Body of pancreas (tissue), 4 donors: ENCODE results near the gene PTEN. TPM values are rescaled to one million over a fixed set of nuclear protein-coding genes. Genes with fewer than 3 reads are reported as not detected.

ENCODE experiments used
- ATAC-seq: fragments of 150-250 bp; one replicate; pipeline ENCODE4 v1.9.1; 2016
- DNase-seq, 4 donors: peaks; one replicate each; pipeline ENCODE4 v3.0.0-alpha.2; 2019
- H3K27ac ChIP-seq, 4 donors: fragments of 200-600 bp; sonication (generic); 1 replicate in 3 of 4; 2 replicates in 1 of 4; pipeline versions ENCODE4 v1.5.1 to v1.6.1; 2016 to 2019; ENCODE audit warnings: mild to moderate bottlenecking in 1 of 4, mixed read lengths in 1 of 4, moderate library complexity in 1 of 4
- H3K27me3 ChIP-seq, 2 donors: fragments of 200-600 bp; sonication (generic); one replicate each; pipeline ENCODE4 v1.6.0; 2016; ENCODE audit warnings: mild to moderate bottlenecking in 1 of 2
- H3K36me3 ChIP-seq, 2 donors: fragments of 200-600 bp; sonication (generic); replicated peaks in 1 of 2; 2 replicates each; pipeline ENCODE4 v1.5.1; 2016; ENCODE audit warnings: low read depth in 2 of 2; ENCODE audit not compliant: insufficient read depth in 1 of 2
- H3K4me1 ChIP-seq: fragments of 200-600 bp; sonication (generic); one replicate; pipeline ENCODE4 v1.6.0; 2016
- H3K4me3 ChIP-seq, 2 donors: fragments of 200-600 bp; sonication (generic); 1 replicate in 1 of 2; 2 replicates in 1 of 2; pipeline ENCODE4 v1.5.1; 2016 to 2019
- H3K9me3 ChIP-seq, 3 donors: fragments of 200-600 bp; sonication (generic); 1 replicate in 2 of 3; 2 replicates in 1 of 3; pipeline ENCODE4 v1.5.1; 2016
- CTCF ChIP-seq, 7 experiments: fragments of 450-650 bp in 4 of 7; fragments of 200-600 bp in 3 of 7; sonication (generic) in 3 of 7; IDR thresholded peaks; one replicate each; pipeline ENCODE4 v1.5.1; 2016 to 2019; ENCODE audit warnings: antibody characterized with exemption in 7 of 7
- POLR2A ChIP-seq, 3 donors: fragments of 450-650 bp; IDR thresholded peaks; one replicate each; pipeline ENCODE4 v1.6.1; 2016; ENCODE audit warnings: antibody characterized with exemption in 3 of 3, mild to moderate bottlenecking in 2 of 3
- WGBS, 2 donors: methylation state at CpG; one replicate each; pipeline ENCODE4 v1.1.5; 2017; 5-methylcytosine and 5-hydroxymethylcytosine counted together
- intact Hi-C: fragments of 100-400 bp; cut with DNase I; formaldehyde crosslinking; loops from one replicate; pipeline ENCODE4 v1.15.1; 2023
- total RNA-seq, 2 donors: library from RNA; depleted of rRNA; stranded (reverse); fragments of >200 nt; gene quantifications; one replicate each; pipeline ENCODE4 v1.1.0, GENCODE V29; 2016

The PTEN gene
- total RNA-seq, 2 donors from 2014 or later = 105 to 227 TPM

GRCh38 chr10:87957702-87958101, 94.3 kb downstream of the PTEN start:
- no peak for DNase-seq
- no peak overlapping the region for H3K4me3 ChIP-seq
- intact Hi-C loops = no loop called here
- TF ChIP-seq CTCF (IDR thresholded peaks at IDR 0.05) = no peak
- TF ChIP-seq POLR2A (IDR thresholded peaks at IDR 0.05) = no peak
- no peaks in the 10 kb centered on the region for H3K9me3 ChIP-seq
- H3K36me3 ChIP-seq = peaks cover 0 to 8% of the 10 kb centered on the region in 2 donors
- no peak for ATAC-seq
- H3K27ac ChIP-seq = no peak overlapping the region
- H3K27me3 ChIP-seq = no peaks in the 10 kb centered on the region
- 70 to 73% methylated on average over 5 of the region's 5 CpGs for WGBS, 2 donors
- H3K4me1 ChIP-seq = peaks cover 29% of the 10 kb centered on the region

GRCh38 chr10:87960230-87960629, 96.8 kb downstream of the PTEN start:
- DNase-seq (peak in 1 of 4 donors; percentile 15), ATAC-seq (peak; percentile 38)
- TF ChIP-seq POLR2A (IDR thresholded peaks at IDR 0.05) (no peak), CTCF (IDR thresholded peaks at IDR 0.05) (no peak)
- H3K4me1 ChIP-seq = peaks cover 26% of the 10 kb centered on the region
- H3K27ac ChIP-seq = peak overlapping the region in 1 of 4 donors; percentile 8
- intact Hi-C loops = no loop called here
- no peaks in the 10 kb centered on the region for H3K27me3 ChIP-seq
- H3K9me3 ChIP-seq = no peaks in the 10 kb centered on the region
- H3K4me3 ChIP-seq = no peak overlapping the region
- peaks cover 0 to 5% of the 10 kb centered on the region in 2 donors for H3K36me3 ChIP-seq
- 52 to 55% methylated on average over 4 of the region's 4 CpGs for WGBS, 2 donors

- 44 to 50% methylated on average over 2 of the region's 2 CpGs for WGBS, 2 donors
- TF ChIP-seq CTCF (IDR thresholded peaks at IDR 0.05) = no peak
- no peak for TF ChIP-seq POLR2A (IDR thresholded peaks at IDR 0.05)
- Histone ChIP-seq H3K9me3 (no peaks in the 10 kb centered on the region), H3K27ac (peak overlapping the region in 2 of 4 donors; percentile 31 to 41), H3K36me3 (peaks cover 0 to 5% of the 10 kb centered on the region in 2 donors), H3K27me3 (no peaks in the 10 kb centered on the region), H3K4me3 (no peak overlapping the region), H3K4me1 (peaks cover 18% of the 10 kb centered on the region)
- intact Hi-C loops = no loop called here
- DNase-seq = no peak
- no peak for ATAC-seq
Observed at GRCh38 chr10:87961314-87961713, 97.9 kb downstream of the PTEN start.

GRCh38 chr10:87966459-87966858, 103.0 kb downstream of the PTEN start:
- no peak overlapping the region for H3K27ac ChIP-seq
- peaks cover 0 to 2% of the 10 kb centered on the region in 2 donors for H3K36me3 ChIP-seq
- no peak for ATAC-seq
- intact Hi-C loops = no loop called here
- no peak overlapping the region for H3K4me3 ChIP-seq
- 63 to 67% methylated on average over 2 of the region's 2 CpGs for WGBS, 2 donors
- TF ChIP-seq POLR2A (IDR thresholded peaks at IDR 0.05) (no peak), CTCF (IDR thresholded peaks at IDR 0.05) (no peak)
- H3K4me1 ChIP-seq = peaks cover 17% of the 10 kb centered on the region
- no peak for DNase-seq
- H3K27me3 ChIP-seq = no peaks in the 10 kb centered on the region
- no peaks in the 10 kb centered on the region for H3K9me3 ChIP-seq

GRCh38 chr10:87973635-87974034, 110.2 kb downstream of the PTEN start:
- Histone ChIP-seq H3K9me3 (no peaks in the 10 kb centered on the region), H3K4me1 (peaks cover 14% of the 10 kb centered on the region), H3K36me3 (no peaks in the 10 kb centered on the region), H3K27me3 (no peaks in the 10 kb centered on the region), H3K27ac (no peak overlapping the region), H3K4me3 (no peak overlapping the region)
- intact Hi-C loops = no loop called here
- ATAC-seq (no peak), DNase-seq (no peak)
- no peak for TF ChIP-seq CTCF (IDR thresholded peaks at IDR 0.05)
- no peak for TF ChIP-seq POLR2A (IDR thresholded peaks at IDR 0.05)
